HG03575 (cell line): ENCODE data around the gene ARHGEF17.

Source experiments
- ATAC-seq: cut with Tn5 transposase; IDR thresholded peaks from one replicate; pipeline ENCODE4 v1.9.1; 2021; ENCODE audit not compliant: unreplicated experiment, insufficient number of reproducible peaks, low FRiP score; ENCODE audit errors: extremely low read depth

The ARHGEF17 gene

GRCh38 chr11:73288873-73289707 lies 19.0 kb upstream of the ARHGEF17 start:
- ATAC-seq = no peak

GRCh38 chr11:73290536-73290935 lies 17.5 kb upstream of the ARHGEF17 start:
- ATAC-seq = no peak

- ATAC-seq = no peak
These were observed 16.9 kb upstream of the ARHGEF17 start for GRCh38 chr11:73291196-73291595.

GRCh38 chr11:73291781-73292524 lies 16.1 kb upstream of the ARHGEF17 start:
- ATAC-seq = no peak

- ATAC-seq = no peak
These were observed 15.6 kb upstream of the ARHGEF17 start for GRCh38 chr11:73292525-73292894.

- no peak for ATAC-seq
These were observed 14.6 kb upstream of the ARHGEF17 start for GRCh38 chr11:73293356-73293936.

DNA sequence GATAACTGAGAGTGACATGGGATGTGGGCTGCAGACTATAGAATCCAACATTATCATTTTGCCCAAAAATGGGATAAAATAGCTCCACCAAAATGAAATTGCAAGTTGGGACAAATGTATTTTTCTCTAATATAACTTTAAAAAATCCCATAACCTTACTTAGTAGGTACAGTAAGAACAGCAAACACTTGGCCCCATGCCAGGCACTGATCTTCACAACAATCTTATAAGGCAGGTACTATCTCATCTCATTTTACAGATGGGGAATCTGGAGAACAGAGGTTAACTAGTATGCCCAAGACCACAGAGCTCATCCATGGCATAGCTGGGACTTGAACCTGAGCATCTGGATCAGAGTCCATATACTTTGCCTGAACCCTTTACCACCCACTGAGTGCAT lies 13.5 kb upstream of the ARHGEF17 start:
- ATAC-seq = no peak

DNA sequence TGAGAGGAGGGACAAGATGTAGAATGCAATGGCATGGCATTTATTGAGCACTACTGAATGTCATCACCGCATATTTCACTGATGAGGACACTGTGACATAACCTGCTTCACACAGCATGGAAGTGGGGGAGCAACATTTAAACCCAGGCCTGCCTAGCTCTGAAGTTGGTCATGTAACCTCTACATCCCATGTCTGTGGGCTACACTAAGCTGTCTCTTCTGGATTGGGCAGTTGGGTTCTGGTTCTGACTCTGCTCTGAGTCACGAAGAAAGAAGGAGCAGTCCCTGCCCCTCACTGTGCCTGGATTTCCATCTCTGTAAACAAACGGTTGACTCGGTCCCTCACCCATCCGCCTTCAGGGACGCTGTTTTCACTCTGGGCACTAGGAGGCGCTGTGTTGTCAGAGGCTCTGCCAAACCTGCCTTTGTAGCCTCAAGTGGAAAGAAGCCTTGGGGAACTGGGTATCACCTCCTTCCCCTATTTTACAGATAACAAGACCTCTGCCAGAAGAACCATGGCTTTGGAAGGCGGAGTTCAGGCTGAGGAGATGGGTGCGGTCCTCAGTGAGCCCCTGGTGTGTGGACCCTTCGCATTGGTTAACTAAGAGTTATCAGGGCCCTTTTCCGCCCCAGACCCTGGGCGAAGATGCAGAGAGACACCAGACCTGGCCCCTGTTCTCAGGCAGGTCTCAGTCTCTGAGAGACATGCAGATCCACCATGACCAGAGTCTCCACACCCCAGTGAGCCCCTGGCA lies 12.7 kb upstream of the ARHGEF17 start:
- ATAC-seq = no peak

- no peak for ATAC-seq
These were observed 12.1 kb upstream of the ARHGEF17 start for GRCh38 chr11:73295996-73296318.

GRCh38 chr11:73296501-73297230 lies 11.4 kb upstream of the ARHGEF17 start:
- ATAC-seq = no peak

DNA sequence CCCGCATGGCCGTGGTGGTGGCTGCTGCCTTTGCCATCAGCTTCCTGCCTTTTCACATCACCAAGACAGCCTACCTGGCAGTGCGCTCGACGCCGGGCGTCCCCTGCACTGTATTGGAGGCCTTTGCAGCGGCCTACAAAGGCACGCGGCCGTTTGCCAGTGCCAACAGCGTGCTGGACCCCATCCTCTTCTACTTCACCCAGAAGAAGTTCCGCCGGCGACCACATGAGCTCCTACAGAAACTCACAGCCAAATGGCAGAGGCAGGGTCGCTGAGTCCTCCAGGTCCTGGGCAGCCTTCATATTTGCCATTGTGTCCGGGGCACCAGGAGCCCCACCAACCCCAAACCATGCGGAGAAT lies 10.9 kb upstream of the ARHGEF17 start:
- ATAC-seq = no peak

DNA sequence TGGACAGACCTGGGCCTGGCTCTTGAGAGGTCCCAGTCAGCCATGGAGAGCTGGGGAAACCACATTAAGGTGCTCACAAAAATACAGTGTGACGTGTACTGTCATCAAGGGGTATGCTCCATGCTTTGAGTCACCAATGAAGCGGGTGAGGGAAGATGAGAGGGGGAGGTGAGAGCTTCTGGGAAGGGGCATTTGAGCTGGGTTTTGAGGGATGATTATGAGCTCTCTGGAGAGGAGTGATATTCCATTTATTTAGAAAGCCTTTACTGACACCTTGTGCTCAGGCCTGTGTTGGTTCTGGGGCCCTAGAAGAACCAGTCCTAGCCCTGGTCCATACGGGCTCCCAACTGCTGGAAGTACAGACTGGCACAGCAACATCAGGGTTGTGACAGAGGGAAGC lies 10.4 kb upstream of the ARHGEF17 start:
- no peak for ATAC-seq

- no peak for ATAC-seq
These were observed 9.8 kb upstream of the ARHGEF17 start for GRCh38 chr11:73298233-73298632.

DNA sequence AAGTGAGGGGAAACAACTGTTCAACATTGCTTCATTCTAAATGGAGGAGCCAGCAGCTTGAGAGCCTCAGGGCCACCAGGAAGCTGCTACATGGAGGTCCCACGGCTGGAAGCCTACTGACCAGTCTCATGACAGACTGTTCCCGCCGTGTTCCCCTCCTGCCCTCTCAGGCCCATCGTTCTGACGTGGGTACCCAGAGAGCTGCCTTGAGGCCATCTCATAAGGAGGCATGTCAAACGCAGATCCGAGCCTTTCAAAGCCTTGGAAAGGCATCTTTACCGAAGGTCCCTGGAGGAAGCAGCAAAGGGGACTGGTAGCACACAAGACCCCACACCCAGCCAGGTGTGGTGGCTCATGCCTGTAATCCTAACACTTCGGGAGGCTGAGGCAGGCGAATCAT lies 8.3 kb upstream of the ARHGEF17 start:
- ATAC-seq = no peak

- no peak for ATAC-seq
These were observed 1.8 kb upstream of the ARHGEF17 start for GRCh38 chr11:73306069-73306841.

GRCh38 chr11:73306977-73307322 lies 1.1 kb upstream of the ARHGEF17 start:
- no peak for ATAC-seq

DNA sequence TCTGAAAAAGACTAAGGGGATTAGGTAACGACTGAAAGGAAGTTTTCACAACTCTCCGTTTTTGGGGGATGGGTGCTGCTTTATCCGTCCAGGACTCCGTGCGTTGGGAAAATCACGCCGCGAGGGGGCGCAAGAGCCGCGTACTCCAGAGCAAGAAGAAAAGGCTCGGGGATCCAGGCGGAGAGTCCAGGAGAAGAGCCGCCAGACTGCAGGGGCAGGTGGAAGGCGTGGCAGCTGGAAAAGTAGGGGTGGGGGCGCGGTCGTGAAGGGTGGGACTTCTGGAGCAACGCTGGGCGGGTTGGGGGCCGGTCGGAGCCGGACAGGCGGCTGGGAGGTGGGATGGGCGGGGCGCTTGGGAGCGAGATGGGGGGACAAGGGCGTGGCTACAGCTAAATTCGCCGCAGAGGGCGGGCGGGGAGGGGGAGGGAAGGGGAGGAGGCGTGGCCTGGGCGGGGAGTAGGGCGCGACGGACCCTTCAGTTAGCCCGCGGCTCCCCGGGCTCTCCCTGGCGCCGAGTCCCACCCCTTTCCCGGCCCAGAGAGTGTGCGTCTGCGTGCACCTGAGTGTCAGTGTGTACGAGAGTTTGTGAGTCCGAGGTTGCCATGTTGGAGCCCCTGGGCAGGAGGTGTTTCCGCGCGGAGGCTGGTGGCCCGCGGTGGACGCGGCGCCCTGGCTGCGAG lies 613 bp upstream of the ARHGEF17 start:
- no peak for ATAC-seq
